Activated T-helper 1 cell treated with Interleukin-2 at 50 U/mL for 16 hours (primary cell): Measurements from ENCODE around the gene ANKRD16.
"Not testable (repeated sequence)": the region's sequence is repeated elsewhere in the genome, so short reads cannot be mapped to it uniquely, and the experiment has no call there.

Experiments used
- DNase-seq: peaks from one replicate; pipeline ENCODE4 v3.0.0-alpha.2; 2020; ENCODE audit warnings: low read depth

Gene ANKRD16

DNA sequence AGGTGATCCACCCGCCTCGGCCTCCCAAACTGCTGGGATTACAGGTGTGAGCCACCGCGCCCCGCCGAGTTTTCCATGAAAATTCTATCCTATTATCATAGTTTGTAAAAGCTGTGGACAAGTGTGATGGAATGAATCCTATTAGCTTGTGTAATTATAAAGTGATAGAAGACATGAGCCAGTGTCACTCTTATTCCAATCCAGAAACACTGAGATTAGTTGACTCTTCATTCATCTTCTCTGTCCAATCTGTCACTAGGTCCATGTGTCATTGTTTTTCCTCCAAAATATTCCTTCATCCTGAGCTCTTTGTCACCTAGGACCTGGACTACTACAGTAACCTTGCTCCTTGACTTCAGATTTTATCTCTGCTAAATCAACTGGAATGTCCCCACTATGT is 13.9 kb upstream of the ANKRD16 start:
- no peak for DNase-seq

- no peak for DNase-seq
Measured at GRCh38 chr10:5902511-5903274, 13.0 kb upstream of the ANKRD16 start.

DNA sequence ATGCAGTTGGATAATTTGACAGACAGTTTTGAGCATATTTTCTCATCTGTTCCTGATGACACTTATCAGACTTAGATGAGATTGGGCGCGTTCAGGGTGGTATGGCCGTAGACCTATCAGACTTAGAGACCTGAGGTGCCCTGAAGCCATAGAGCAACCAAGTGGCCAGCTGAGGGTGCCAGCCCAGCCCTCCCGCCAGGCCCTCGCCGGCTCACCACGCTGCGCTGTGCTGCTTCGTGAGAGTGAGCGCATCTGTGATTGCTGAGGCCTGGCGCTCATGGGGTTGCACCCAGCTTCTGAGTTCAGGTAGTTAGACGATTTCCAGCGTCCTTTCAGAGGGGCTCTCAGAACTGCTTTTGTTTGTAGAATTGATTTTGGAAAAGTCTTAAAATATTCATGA is 10.6 kb upstream of the ANKRD16 start:
- no peak for DNase-seq

- no peak for DNase-seq
Measured at GRCh38 chr10:5898163-5898562, 8.5 kb upstream of the ANKRD16 start.

DNA sequence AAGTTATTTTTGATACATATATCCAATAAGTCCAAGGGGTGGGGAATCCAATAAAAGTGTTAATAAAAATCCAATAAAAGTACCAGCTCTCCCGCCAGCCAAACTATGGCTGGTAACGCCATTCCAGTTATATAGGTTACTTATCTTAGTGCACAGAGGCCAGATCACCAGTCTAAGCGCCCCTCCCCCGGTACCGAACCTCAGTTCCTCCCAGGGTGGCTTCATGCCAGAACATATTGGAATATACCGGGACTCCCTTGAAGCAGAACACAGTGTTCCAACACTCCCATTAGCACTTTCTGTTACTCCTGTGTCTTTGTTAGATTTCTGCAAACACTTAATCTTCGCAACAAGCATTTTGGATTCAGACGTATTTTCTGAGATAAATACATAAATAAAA is 7.8 kb upstream of the ANKRD16 start:
- DNase-seq: no peak

GRCh38 chr10:5897053-5897340 is 7.3 kb upstream of the ANKRD16 start:
- DNase-seq: no peak

DNA sequence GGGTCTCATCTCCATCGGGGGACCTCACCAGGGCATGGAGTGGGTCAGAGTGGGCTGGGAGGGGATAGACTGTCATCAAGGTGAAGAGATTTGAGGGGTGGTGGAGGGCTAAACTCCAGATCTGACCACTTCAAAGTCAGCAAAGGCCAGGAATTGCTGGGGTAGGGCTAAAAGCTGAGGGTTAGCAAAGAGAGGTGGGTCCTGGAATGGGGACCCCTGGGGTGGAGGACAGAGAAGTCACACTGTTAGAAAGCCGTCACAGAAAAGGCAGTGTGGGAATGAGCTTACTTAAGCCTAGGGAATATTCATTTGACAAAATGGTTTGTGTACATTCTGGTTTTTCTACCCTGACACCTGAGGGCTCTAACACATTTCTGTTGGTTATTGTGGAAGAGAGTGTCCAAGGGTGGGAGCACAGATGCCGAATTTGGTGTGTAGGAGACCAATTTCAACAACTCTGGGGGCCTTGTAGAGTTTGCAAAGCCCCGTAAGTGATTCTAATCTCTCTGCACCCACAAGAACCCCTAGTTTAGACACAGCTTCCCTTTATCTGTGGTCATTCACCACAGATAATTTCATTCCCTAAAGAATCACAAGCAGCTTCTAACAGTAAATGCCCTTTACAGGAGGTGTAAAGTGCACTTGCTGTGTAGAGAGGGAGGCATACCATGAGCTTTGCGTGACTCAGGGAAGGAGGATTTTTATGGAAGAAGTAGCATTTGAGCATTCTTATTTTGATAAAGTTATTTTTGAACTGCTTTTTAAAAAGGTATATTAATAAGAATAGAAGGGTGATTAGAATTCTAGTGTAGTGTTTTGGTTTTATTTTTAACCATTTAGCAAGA is 6.7 kb upstream of the ANKRD16 start:
- no peak for DNase-seq

DNA sequence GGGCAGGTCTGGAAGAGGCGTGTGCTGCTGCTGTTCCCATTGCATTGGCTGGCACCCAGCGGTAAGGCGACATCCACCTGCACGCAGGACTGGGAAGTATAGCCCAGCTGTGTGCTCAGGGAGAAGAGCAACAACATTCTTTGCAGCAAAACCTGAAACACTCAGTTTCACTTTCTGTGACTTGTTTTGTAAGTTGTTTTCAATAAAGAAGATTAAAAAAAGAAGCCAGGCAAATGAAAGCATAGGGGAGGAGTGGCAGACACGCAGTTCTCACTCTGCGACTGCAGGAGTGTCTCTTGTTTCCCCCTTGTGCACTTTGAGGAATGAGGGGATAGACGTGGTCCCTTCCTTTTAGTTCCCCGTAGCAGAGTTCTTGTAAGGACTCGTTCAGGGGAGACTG is 6.1 kb upstream of the ANKRD16 start:
- no peak for DNase-seq

- no peak for DNase-seq
Measured at GRCh38 chr10:5895365-5895764, 5.7 kb upstream of the ANKRD16 start.

DNA sequence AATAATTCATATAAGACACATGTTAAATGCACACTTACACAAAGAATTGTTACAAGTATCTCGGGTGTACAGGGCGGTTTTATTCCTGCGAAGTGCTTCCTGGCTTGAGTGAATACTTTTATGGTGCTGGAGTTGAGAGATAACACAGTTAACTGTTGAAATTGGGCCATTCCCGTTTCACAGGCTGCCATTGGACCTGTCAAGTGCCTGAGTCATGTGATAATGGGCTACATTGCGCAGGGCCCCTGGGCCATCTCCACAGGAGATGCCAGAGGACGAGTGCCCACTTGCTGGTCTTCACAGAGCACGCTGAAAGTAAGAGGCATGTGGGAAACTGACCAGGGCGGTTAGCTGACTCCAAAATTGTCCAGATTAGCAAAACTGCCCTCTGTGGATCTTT is 5.2 kb upstream of the ANKRD16 start:
- no peak for DNase-seq

- DNase-seq: no peak
Measured at GRCh38 chr10:5894403-5894802, 4.7 kb upstream of the ANKRD16 start.

GRCh38 chr10:5893321-5893720 is 3.6 kb upstream of the ANKRD16 start:
- DNase-seq: no peak

- DNase-seq: no peak
Measured at GRCh38 chr10:5892007-5892406, 2.3 kb upstream of the ANKRD16 start.

DNA sequence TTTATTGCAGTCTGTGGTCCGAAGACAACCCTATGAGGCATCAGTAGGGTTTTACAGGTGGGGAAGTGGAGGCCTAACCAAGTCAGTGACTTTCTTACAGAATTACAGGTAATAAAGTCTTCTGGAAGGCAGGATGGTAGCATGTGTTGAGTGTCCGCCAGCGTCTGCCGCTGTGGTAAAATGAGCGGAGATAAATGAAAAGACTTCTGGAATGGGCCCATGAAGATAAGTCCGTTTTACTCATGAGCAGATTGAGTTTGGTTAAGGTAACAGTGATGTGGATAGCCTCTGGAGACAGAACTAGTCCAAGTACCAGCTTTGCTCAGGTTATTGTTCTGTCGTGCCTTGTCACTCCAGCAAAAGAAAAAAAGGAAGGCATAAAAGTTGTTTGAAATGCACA is 1.3 kb upstream of the ANKRD16 start:
- no peak for DNase-seq

GRCh38 chr10:5890452-5890915 is 791 bp upstream of the ANKRD16 start:
- DNase-seq: no peak

GRCh38 chr10:5888843-5889623 is 660 bp downstream of the ANKRD16 start:
- DNase-seq: peak; percentile 20

GRCh38 chr10:5888351-5888750 is 1.3 kb downstream of the ANKRD16 start:
- DNase-seq: no peak

DNA sequence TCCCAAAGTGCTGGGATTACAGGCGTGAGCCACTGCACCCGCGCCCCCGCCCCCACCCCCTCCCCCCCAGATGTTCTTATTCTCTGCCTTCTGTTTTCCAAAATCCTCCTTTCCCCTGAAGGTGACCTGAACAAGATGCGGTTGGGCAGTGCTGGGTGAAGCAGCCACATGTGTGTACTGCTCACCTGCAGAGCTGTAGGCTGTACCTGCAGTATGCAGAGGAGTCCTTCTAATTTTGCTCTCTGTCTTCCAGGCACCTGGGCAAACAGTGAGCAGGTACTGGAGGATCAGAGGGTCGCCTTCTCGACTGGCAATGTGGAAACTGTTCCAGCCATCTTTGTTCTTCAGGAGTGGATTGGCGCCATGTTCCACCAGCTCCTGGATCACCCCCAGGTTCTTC is 2.1 kb downstream of the ANKRD16 start:
- no peak for DNase-seq

- no peak for DNase-seq
Measured at GRCh38 chr10:5887029-5887428, 2.7 kb downstream of the ANKRD16 start.

GRCh38 chr10:5885619-5886018 is 4.1 kb downstream of the ANKRD16 start:
- DNase-seq: no peak

GRCh38 chr10:5882961-5883360 is 6.7 kb downstream of the ANKRD16 start:
- DNase-seq: no peak

- not testable (repeated sequence) for DNase-seq
Measured at GRCh38 chr10:5877041-5877440, 12.7 kb downstream of the ANKRD16 start.
